Effector memory CD4-positive, alpha-beta T cell (primary cell): ENCODE results near the gene HSD11B1.
A peak's percentile ranks its signal among the peaks of the same experiment; 100 is the strongest.

Experiments
- DNase-seq, 3 donors: peaks; one replicate each; pipeline ENCODE4 v3.0.0-alpha.2; 2020
- H3K27ac ChIP-seq: 2 replicates; pipeline ENCODE4 v1.7.0; 2013; ENCODE audit warnings: mild to moderate bottlenecking, low read length, moderate library complexity; ENCODE audit not compliant: insufficient read depth, poor library complexity, severe bottlenecking
- H3K27me3 ChIP-seq: replicated peaks from 2 replicates; pipeline ENCODE4 v1.7.0; 2013; ENCODE audit warnings: mild to moderate bottlenecking, low read length; ENCODE audit not compliant: insufficient read depth, control insufficient read depth, poor library complexity, severe bottlenecking
- H3K36me3 ChIP-seq: 2 replicates; pipeline ENCODE4 v1.7.0; 2013; ENCODE audit warnings: mild to moderate bottlenecking, low read length, moderate library complexity; ENCODE audit not compliant: control insufficient read depth, insufficient read depth
- H3K4me1 ChIP-seq: 2 replicates; pipeline ENCODE4 v1.7.0; 2013; ENCODE audit warnings: low read length, mild to moderate bottlenecking; ENCODE audit not compliant: control insufficient read depth, insufficient read depth, poor library complexity, severe bottlenecking
- H3K4me3 ChIP-seq: 2 replicates; pipeline ENCODE4 v1.7.0; 2013; ENCODE audit warnings: low read length, low read depth, mild to moderate bottlenecking; ENCODE audit not compliant: insufficient read depth, poor library complexity, severe bottlenecking
- H3K9me3 ChIP-seq: 2 replicates; pipeline ENCODE4 v1.7.0; 2013; ENCODE audit warnings: mild to moderate bottlenecking, low read length, moderate library complexity; ENCODE audit not compliant: control insufficient read depth

HSD11B1 gene

GRCh38 chr1:209741193-209741592 is 36.5 kb downstream of the HSD11B1 start:
- Histone ChIP-seq H3K4me1 (no peaks in the 10 kb centered on the region), H3K9me3 (no peaks in the 10 kb centered on the region), H3K4me3 (no peak overlapping the region), H3K36me3 (no peaks in the 10 kb centered on the region), H3K27me3 (no peaks in the 10 kb centered on the region), H3K27ac (no peak overlapping the region)
- no peak for DNase-seq

GRCh38 chr1:209741889-209742288 is 37.2 kb downstream of the HSD11B1 start:
- no peak overlapping the region for H3K4me3 ChIP-seq
- H3K4me1 ChIP-seq = no peaks in the 10 kb centered on the region
- H3K36me3 ChIP-seq = no peaks in the 10 kb centered on the region
- no peaks in the 10 kb centered on the region for H3K27me3 ChIP-seq
- DNase-seq = no peak
- H3K27ac ChIP-seq = no peak overlapping the region
- H3K9me3 ChIP-seq = no peaks in the 10 kb centered on the region

GRCh38 chr1:209742409-209743144 is 37.9 kb downstream of the HSD11B1 start:
- Histone ChIP-seq H3K4me3 (no peak overlapping the region), H3K9me3 (no peaks in the 10 kb centered on the region), H3K4me1 (no peaks in the 10 kb centered on the region), H3K36me3 (no peaks in the 10 kb centered on the region), H3K27me3 (no peaks in the 10 kb centered on the region), H3K27ac (no peak overlapping the region)
- no peak for DNase-seq

- H3K4me1 ChIP-seq = peaks cover 4% of the 10 kb centered on the region
- H3K36me3 ChIP-seq = no peaks in the 10 kb centered on the region
- H3K4me3 ChIP-seq = no peak overlapping the region
- DNase-seq = no peak
- H3K9me3 ChIP-seq = no peaks in the 10 kb centered on the region
- no peak overlapping the region for H3K27ac ChIP-seq
- H3K27me3 ChIP-seq = no peaks in the 10 kb centered on the region
Measured at GRCh38 chr1:209743145-209743482, 38.5 kb downstream of the HSD11B1 start.

GRCh38 chr1:209746451-209747165 is 42.0 kb downstream of the HSD11B1 start:
- DNase-seq = no peak
- Histone ChIP-seq H3K9me3 (no peaks in the 10 kb centered on the region), H3K4me3 (no peak overlapping the region), H3K36me3 (no peaks in the 10 kb centered on the region), H3K27ac (no peak overlapping the region), H3K27me3 (no peaks in the 10 kb centered on the region), H3K4me1 (peaks cover 29% of the 10 kb centered on the region)

- Histone ChIP-seq H3K27me3 (no peaks in the 10 kb centered on the region), H3K9me3 (no peaks in the 10 kb centered on the region), H3K4me3 (peak overlapping the region; percentile 43), H3K4me1 (peaks cover 39% of the 10 kb centered on the region), H3K36me3 (no peaks in the 10 kb centered on the region), H3K27ac (peak overlapping the region; percentile 71)
- DNase-seq = peak; percentile 75 to 82 (median 78)
Measured at GRCh38 chr1:209747580-209748262, 43.1 kb downstream of the HSD11B1 start.

- Histone ChIP-seq H3K27ac (no peak overlapping the region), H3K4me1 (peaks cover 44% of the 10 kb centered on the region)
Measured at GRCh38 chr1:209748620-209749019, 44.0 kb downstream of the HSD11B1 start.

GRCh38 chr1:209749205-209749604 is 44.6 kb downstream of the HSD11B1 start:
- peaks cover 44% of the 10 kb centered on the region for H3K4me1 ChIP-seq
- H3K27ac ChIP-seq = no peak overlapping the region
- no peaks in the 10 kb centered on the region for H3K9me3 ChIP-seq
- H3K36me3 ChIP-seq = no peaks in the 10 kb centered on the region
- H3K27me3 ChIP-seq = no peaks in the 10 kb centered on the region
- no peak for DNase-seq
- no peak overlapping the region for H3K4me3 ChIP-seq

More at GRCh38 chr1:209748620-209749019, 44.0 kb downstream of the HSD11B1 start:
- no peaks in the 10 kb centered on the region for H3K9me3 ChIP-seq
- H3K27me3 ChIP-seq = no peaks in the 10 kb centered on the region
- no peak overlapping the region for H3K4me3 ChIP-seq
- DNase-seq = no peak
- no peaks in the 10 kb centered on the region for H3K36me3 ChIP-seq

GRCh38 chr1:209749670-209750323 is 45.2 kb downstream of the HSD11B1 start:
- no peak for DNase-seq
- Histone ChIP-seq H3K4me1 (peaks cover 46% of the 10 kb centered on the region), H3K27me3 (no peaks in the 10 kb centered on the region), H3K4me3 (no peak overlapping the region), H3K9me3 (no peaks in the 10 kb centered on the region), H3K36me3 (no peaks in the 10 kb centered on the region), H3K27ac (no peak overlapping the region)
